Activated T-helper 1 cell treated with Interleukin-2 at 50 U/mL for 16 hours (primary cell): ENCODE data around the gene LCN1.
"Not testable (repeated sequence)": the region's sequence is repeated elsewhere in the genome, so short reads cannot be mapped to it uniquely, and the experiment has no call there.

Experiments
- DNase-seq: peaks from one replicate; pipeline ENCODE4 v3.0.0-alpha.2; 2020; ENCODE audit warnings: low read depth

The LCN1 gene

GRCh38 chr9:135522137-135522877, 1.1 kb downstream of the LCN1 start:
- no peak for DNase-seq

- DNase-seq = no peak
These were observed 1.7 kb downstream of the LCN1 start for GRCh38 chr9:135522931-135523330.

- DNase-seq = no peak
These were observed 2.4 kb downstream of the LCN1 start for GRCh38 chr9:135523521-135524129.

- DNase-seq = no peak
These were observed 3.1 kb downstream of the LCN1 start for GRCh38 chr9:135524130-135524861.

- DNase-seq = no peak
These were observed 4.2 kb downstream of the LCN1 start for GRCh38 chr9:135525241-135526088.

- no peak for DNase-seq
These were observed 5.0 kb downstream of the LCN1 start for GRCh38 chr9:135526089-135526729.

GRCh38 chr9:135526730-135527571, 5.7 kb downstream of the LCN1 start:
- no peak for DNase-seq

GRCh38 chr9:135528842-135529435, 7.7 kb downstream of the LCN1 start:
- not testable (repeated sequence) for DNase-seq

- no peak for DNase-seq
These were observed 8.9 kb downstream of the LCN1 start for GRCh38 chr9:135530146-135530545.

- DNase-seq = no peak
These were observed 9.9 kb downstream of the LCN1 start for GRCh38 chr9:135531096-135531495.

GRCh38 chr9:135533113-135533512, 11.9 kb downstream of the LCN1 start:
- DNase-seq = no peak

- no peak for DNase-seq
These were observed 12.4 kb downstream of the LCN1 start for GRCh38 chr9:135533674-135534073.

GRCh38 chr9:135534192-135534711, 13.0 kb downstream of the LCN1 start:
- DNase-seq = not testable (repeated sequence)

GRCh38 chr9:135534826-135535225, 13.6 kb downstream of the LCN1 start:
- not testable (repeated sequence) for DNase-seq

GRCh38 chr9:135535631-135536030, 14.4 kb downstream of the LCN1 start:
- DNase-seq = not testable (repeated sequence)

- no peak for DNase-seq
These were observed 15.0 kb downstream of the LCN1 start for GRCh38 chr9:135536216-135536615.

- DNase-seq = not testable (repeated sequence)
These were observed 22.1 kb downstream of the LCN1 start for GRCh38 chr9:135543262-135543894.

- DNase-seq = no peak
These were observed 23.9 kb downstream of the LCN1 start for GRCh38 chr9:135544981-135545635.

GRCh38 chr9:135545646-135546176, 24.5 kb downstream of the LCN1 start, which contains the start of gene OBP2A:
TSS of gene OBP2A (plus strand) at chr9:135546126. CDS start at chr9:135546181, 55 bp downstream.
- DNase-seq = not testable (repeated sequence)
